ENCODE data around the gene OTUD6A. TPM values are rescaled to one million over a fixed set of nuclear protein-coding genes. Genes with fewer than 3 reads are reported as not detected.

The OTUD6A gene
- total and polyA plus RNA-seq, 2 experiments from 2014 or later, result not detected

GRCh38 chrX:70079297-70079696, 17.0 kb downstream of the OTUD6A start:
- Histone ChIP-seq H3K36me3 (replicated peaks; ENCODE audit: insufficient read depth, low read depth) (no peaks in the 10 kb centered on the region), H3K4me2 (no peak overlapping the region), H2AFZ (no peak overlapping the region), H3K9me2 (replicated peaks; ENCODE audit: insufficient read depth) (no peaks in the 10 kb centered on the region), H3K4me3 (no peak overlapping the region), H3K79me2 (no peaks in the 10 kb centered on the region), H3K27me3 (no peaks in the 10 kb centered on the region), H3K27ac (no peak overlapping the region), H4K20me1 (ENCODE audit: insufficient read depth, poor library complexity, severe bottlenecking) (no peaks in the 10 kb centered on the region), H3K4me1 (ENCODE audit: insufficient read depth) (no peaks in the 10 kb centered on the region), H3K9me3 (ENCODE audit: low read depth) (no peaks in the 10 kb centered on the region)
- no peak for TF ChIP-seq EZH2phosphoT487 (IDR thresholded peaks at IDR 0.05; ENCODE audit: low read depth, severe bottlenecking, unreplicated experiment)
- no peak for TF ChIP-seq EZH2 (IDR thresholded peaks at IDR 0.05; ENCODE audit: borderline replicate concordance)
- TF ChIP-seq CTCF (IDR thresholded peaks at IDR 0.05; ENCODE audit: poor library complexity), result no peak
- DNase-seq (ENCODE audit: low spot score), result no peak
- 79% methylated on average over 5 of the region's 5 CpGs for WGBS (ENCODE audit: low lambda C conversion rate, missing lambda C conversion rate)

DNA sequence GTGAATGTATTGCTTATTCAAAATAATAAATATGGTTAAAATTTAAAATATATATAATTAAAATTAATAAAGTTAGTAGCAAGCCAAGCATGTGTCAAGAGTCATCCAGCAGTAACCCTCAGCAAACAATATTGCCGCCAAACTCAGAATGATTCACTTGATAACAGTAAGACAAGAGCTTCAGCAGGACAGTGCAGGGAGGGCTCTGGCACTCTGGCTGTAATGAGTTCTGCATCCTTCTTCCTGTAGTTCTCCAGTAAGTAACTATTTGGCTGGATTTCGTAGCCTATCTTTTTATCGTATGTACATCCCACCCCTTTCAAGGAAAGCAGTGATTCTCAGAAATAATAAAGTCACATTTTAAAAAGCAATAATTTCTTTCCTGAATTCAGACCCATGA, 17.6 kb downstream of the OTUD6A start:
- H3K79me2 ChIP-seq, result no peaks in the 10 kb centered on the region
- H3K4me1 ChIP-seq (ENCODE audit: insufficient read depth), result no peaks in the 10 kb centered on the region
- no peaks in the 10 kb centered on the region for H3K9me3 ChIP-seq (ENCODE audit: low read depth)
- TF ChIP-seq CTCF (IDR thresholded peaks at IDR 0.05; ENCODE audit: poor library complexity) (no peak), EZH2 (IDR thresholded peaks at IDR 0.05; ENCODE audit: borderline replicate concordance) (no peak), EZH2phosphoT487 (IDR thresholded peaks at IDR 0.05; ENCODE audit: low read depth, severe bottlenecking, unreplicated experiment) (no peak)
- H3K27ac ChIP-seq, result no peak overlapping the region
- 57% methylated on average over 3 of the region's 3 CpGs for WGBS (ENCODE audit: low lambda C conversion rate, missing lambda C conversion rate)
- H4K20me1 ChIP-seq (ENCODE audit: insufficient read depth, poor library complexity, severe bottlenecking), result no peaks in the 10 kb centered on the region
- H3K4me3 ChIP-seq, result no peak overlapping the region
- H3K9me2 ChIP-seq (replicated peaks; ENCODE audit: insufficient read depth), result no peaks in the 10 kb centered on the region
- no peak for DNase-seq (ENCODE audit: low spot score)
- H3K4me2 ChIP-seq, result no peak overlapping the region
- H3K36me3 ChIP-seq (replicated peaks; ENCODE audit: insufficient read depth, low read depth), result no peaks in the 10 kb centered on the region
- no peak overlapping the region for H2AFZ ChIP-seq
- H3K27me3 ChIP-seq, result no peaks in the 10 kb centered on the region

DNA sequence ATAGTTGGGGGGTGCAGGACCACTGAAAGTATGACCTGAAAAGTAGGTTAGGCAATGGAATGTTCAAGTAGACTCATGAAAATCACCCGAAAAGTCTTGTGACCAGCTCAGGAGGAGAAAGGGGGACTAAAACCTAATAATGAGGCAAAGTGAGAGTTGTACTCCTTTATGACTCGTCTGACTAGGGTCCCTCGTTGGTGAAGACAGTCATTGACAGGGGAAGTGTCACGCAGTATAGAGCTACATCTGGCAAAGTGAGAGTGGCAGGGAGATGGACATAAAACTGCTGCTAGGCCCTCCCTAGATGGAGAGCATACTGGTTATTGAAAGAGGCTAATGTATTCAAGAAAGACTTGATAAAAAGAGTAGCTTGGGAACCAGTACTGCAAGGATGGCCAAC, 20.5 kb downstream of the OTUD6A start:
- 69% methylated on average over 4 of the region's 4 CpGs for WGBS (ENCODE audit: low lambda C conversion rate, missing lambda C conversion rate)

More for the DNA sequence above, 20.5 kb downstream of the OTUD6A start:
- H3K36me3 ChIP-seq (replicated peaks; ENCODE audit: insufficient read depth, low read depth), result no peaks in the 10 kb centered on the region
- no peak overlapping the region for H3K4me3 ChIP-seq
- no peak overlapping the region for H3K27ac ChIP-seq
- no peaks in the 10 kb centered on the region for H3K27me3 ChIP-seq
- H3K79me2 ChIP-seq, result no peaks in the 10 kb centered on the region
- H3K9me2 ChIP-seq (replicated peaks; ENCODE audit: insufficient read depth), result no peaks in the 10 kb centered on the region
- DNase-seq (ENCODE audit: low spot score), result no peak
- no peaks in the 10 kb centered on the region for H4K20me1 ChIP-seq (ENCODE audit: insufficient read depth, poor library complexity, severe bottlenecking)
- peaks cover 3% of the 10 kb centered on the region for H3K4me1 ChIP-seq (ENCODE audit: insufficient read depth)
- no peaks in the 10 kb centered on the region for H3K9me3 ChIP-seq (ENCODE audit: low read depth)
- TF ChIP-seq EZH2 (IDR thresholded peaks at IDR 0.05; ENCODE audit: borderline replicate concordance) (no peak), EZH2phosphoT487 (IDR thresholded peaks at IDR 0.05; ENCODE audit: low read depth, severe bottlenecking, unreplicated experiment) (no peak), CTCF (IDR thresholded peaks at IDR 0.05; ENCODE audit: poor library complexity) (no peak)
- H2AFZ ChIP-seq, result no peak overlapping the region
- no peak overlapping the region for H3K4me2 ChIP-seq

All from hepatocyte (in vitro differentiated cells).